Frontal cortex (tissue), 4 donors: ENCODE results near the gene LEFTY2. TPM values are rescaled to one million over a fixed set of nuclear protein-coding genes. Genes with fewer than 3 reads are reported as not detected.
"Not testable (repeated sequence)": the region's sequence is repeated elsewhere in the genome, so short reads cannot be mapped to it uniquely, and the experiment has no call there.

Experiments
- DNase-seq, 2 donors: peaks; one replicate each; pipeline ENCODE4 v3.0.0; 2012; ENCODE audit warnings: low spot score in 2 of 2
- FAIRE-seq: peaks from 2 replicates; lab custom pipeline; 2012; peaks lifted over from hg19 to GRCh38; lab: Jason Lieb, UNC
- small RNA-seq: library from RNA; depleted of rRNA; stranded (forward); fragments of <200 nt; gene quantifications from one replicate; pipeline ENCODE3, GENCODE V24; 2014
- total RNA-seq: library from RNA; depleted of rRNA; stranded (reverse); fragments of >200 nt; gene quantifications from one replicate; pipeline ENCODE4 v1.2.3, GENCODE V29; 2014
- donor health status: control.
- donor health status: control.
- donor health status: control.

Gene LEFTY2
- total RNA-seq, 1 donor from 2014 or later = under 0.01 TPM

GRCh38 chr1:225887554-225888288 is 53.3 kb downstream of the LEFTY2 start:
- FAIRE-seq, DNase-seq: not testable (repeated sequence)

- FAIRE-seq (no peak), DNase-seq (no peak)
Observed at GRCh38 chr1:225887030-225887314, 54.0 kb downstream of the LEFTY2 start.

Small RNAs within 50 kb of the gene (small RNA-seq; reads per million reads assigned to genes)
- not detected for gene AL117348.1
- gene NDUFA3P3 = not detected

Other genes starting within 250 kb of the LEFTY2 start
- 368 TPM for gene SRP9, start 163.4 kb downstream of the LEFTY2 start, total RNA-seq
- gene EPHX1, start 131.1 kb downstream of the LEFTY2 start, total RNA-seq = 4.5 TPM
- gene TMEM63A, start 58.8 kb downstream of the LEFTY2 start, total RNA-seq = 0.82 TPM
- gene LEFTY1, start 52.1 kb downstream of the LEFTY2 start, total RNA-seq = 0.41 TPM
- gene PYCR2, start 17.0 kb downstream of the LEFTY2 start, total RNA-seq = 14.3 TPM
- gene SDE2, start 58.1 kb upstream of the LEFTY2 start, total RNA-seq = 40.4 TPM
- 377 TPM for gene H3-3A, start 121.5 kb upstream of the LEFTY2 start, total RNA-seq
- gene ACBD3, start 245.5 kb upstream of the LEFTY2 start, total RNA-seq = 49.7 TPM